ENCODE results near the gene PYGL.
"Not testable (repeated sequence)": the region's sequence is repeated elsewhere in the genome, so short reads cannot be mapped to it uniquely, and the experiment has no call there.

The PYGL gene

DNA sequence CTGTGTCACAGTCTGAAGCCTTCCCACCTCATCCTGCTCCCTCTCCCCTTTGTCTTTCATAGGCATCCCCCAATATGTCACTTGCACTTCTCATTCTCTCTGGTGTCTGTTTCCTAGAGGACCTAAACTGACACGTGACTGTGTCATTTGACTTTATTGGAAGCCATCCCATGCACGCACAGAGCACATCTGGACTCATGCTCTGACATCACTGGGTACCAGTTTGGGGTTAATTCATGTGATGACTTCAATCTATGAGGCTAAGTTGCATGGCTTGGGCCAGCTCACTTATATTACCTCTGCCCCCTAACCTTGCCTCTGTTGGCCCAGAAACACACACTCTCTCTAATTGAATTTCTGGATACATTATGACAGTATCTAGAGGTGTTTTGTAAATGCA, 21.5 kb downstream of the PYGL start:
- H3K27ac ChIP-seq, result no peak overlapping the region
- TF ChIP-seq, protein P1, sequence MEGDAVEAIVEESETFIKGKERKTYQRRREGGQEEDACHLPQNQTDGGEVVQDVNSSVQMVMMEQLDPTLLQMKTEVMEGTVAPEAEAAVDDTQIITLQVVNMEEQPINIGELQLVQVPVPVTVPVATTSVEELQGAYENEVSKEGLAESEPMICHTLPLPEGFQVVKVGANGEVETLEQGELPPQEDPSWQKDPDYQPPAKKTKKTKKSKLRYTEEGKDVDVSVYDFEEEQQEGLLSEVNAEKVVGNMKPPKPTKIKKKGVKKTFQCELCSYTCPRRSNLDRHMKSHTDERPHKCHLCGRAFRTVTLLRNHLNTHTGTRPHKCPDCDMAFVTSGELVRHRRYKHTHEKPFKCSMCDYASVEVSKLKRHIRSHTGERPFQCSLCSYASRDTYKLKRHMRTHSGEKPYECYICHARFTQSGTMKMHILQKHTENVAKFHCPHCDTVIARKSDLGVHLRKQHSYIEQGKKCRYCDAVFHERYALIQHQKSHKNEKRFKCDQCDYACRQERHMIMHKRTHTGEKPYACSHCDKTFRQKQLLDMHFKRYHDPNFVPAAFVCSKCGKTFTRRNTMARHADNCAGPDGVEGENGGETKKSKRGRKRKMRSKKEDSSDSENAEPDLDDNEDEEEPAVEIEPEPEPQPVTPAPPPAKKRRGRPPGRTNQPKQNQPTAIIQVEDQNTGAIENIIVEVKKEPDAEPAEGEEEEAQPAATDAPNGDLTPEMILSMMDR (conservative IDR thresholded peaks at IDR 0.05), result no peak

DNA sequence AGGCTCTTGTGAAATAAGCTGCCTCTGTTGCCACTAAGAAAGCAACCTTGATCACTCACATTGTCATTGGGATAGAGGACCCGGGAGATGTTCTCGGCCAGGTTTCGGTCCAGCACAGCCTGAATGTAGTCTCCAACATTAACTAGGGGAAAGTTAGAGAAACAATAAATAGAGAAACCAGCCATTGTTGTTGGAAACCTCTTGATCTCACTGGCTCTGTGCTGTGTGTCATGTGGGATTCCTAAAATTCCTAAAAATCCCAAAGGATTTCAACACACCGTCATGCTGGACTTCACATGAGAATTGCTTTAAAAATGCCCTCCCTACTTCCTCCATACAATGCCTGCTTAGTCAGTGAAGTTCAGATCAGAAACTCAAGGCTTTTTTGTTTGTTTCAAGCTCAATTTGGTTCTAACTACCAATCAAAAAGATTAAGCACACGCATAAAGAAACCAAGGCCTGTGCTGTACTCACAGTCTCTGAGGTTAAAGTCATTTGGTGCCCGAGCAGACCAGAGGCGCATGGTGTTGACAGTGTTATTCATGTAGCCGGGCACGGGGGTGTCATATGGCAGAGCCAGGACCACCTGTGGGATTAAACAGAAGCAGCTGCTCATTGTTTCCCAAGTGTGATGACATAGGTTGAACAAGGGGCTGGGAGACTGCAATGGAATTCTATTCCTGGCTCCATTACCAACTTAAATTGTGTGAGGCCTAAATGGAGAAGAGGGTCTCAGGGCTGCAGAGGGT, 23.6 kb downstream of the PYGL start:
- H3K27ac ChIP-seq, result no peak overlapping the region
- TF ChIP-seq, protein P1 (conservative IDR thresholded peaks at IDR 0.05), result no peak

DNA sequence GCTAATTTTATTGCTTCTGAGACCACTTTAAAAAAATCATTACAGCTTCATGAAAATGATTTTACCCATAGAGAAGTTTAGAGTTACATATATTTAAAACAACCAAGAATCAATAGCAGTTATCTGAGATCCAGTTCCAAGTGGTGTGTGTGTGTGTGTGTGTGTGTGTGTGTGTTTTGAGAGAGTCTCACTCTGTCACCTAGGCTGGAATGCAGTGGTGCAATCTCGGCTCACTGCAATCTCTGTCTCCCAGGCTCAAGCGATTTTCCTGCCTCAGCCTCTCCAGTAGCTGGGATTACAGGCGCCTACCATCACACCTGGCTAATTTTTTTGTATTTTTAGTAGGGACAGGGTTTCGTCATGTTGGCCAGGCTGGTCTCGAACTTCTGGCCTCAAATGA, 24.8 kb downstream of the PYGL start:
- H3K27ac ChIP-seq, result not testable (repeated sequence)

DNA sequence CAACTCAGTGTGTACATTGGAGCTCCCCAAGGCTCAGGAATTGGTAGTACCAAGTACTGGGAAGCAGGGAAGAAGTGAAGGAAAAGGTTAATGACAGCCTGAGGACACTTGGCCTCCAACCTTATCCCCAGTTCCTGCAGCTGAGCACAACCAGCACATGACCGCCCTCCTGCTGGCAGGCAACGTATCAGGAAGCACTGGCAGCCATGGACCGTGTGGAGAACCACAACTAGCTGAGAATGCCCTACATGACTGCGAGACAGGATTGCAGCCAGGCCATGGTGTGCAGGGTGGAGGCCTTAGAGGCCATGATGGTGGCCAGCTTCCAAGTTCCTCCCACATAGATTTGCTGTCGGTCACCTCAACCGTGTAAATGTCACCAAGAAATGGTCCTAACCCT, 26.8 kb downstream of the PYGL start:
- no peak overlapping the region for H3K27ac ChIP-seq
- TF ChIP-seq, protein P1 (conservative IDR thresholded peaks at IDR 0.05), result no peak

DNA sequence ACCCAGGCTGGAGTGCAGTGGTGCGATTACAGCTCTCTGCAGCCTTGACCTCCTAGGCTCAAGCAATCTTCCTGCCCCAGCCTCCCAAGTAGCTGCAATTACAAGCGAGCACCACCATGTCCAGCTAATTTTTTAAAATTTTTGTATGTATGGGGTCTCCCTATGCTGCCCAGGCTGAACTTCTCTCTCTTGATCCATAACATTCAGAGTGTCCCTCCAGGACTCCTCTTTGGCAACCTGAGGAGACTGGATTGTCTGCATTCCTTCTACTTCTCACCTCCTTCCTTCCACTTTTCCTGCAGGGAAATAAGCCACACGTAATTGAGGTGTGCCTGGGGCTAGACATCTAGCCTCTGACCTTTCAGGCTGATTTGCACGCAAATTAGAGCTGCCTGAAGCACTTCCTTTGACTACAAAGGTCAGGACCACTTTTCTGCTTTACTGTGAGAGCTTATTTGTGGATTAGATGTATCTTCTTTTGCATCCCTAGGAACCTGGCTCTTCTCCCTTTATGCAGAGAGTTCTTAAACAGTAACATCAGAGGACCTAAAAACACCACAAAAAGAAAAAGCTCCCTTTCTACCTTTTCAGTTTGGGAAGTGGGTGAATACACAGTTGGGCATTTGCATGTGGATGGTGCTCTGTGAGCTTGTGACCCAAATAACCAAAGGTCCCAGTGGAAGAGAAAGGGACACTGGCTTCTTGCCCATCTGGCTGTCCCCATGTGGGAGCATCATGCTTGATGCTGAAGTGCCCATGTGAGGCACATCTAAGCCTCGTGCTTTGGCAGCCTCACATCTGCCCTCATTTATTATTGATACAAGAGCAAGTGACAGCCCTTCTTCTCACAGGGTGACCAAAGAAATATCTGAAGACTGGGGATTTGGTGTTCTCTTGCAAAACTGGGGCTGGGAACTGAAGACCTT, 33.5 kb downstream of the PYGL start:
- TF ChIP-seq, protein P1 (conservative IDR thresholded peaks at IDR 0.05), result no peak
- no peak overlapping the region for H3K27ac ChIP-seq

DNA sequence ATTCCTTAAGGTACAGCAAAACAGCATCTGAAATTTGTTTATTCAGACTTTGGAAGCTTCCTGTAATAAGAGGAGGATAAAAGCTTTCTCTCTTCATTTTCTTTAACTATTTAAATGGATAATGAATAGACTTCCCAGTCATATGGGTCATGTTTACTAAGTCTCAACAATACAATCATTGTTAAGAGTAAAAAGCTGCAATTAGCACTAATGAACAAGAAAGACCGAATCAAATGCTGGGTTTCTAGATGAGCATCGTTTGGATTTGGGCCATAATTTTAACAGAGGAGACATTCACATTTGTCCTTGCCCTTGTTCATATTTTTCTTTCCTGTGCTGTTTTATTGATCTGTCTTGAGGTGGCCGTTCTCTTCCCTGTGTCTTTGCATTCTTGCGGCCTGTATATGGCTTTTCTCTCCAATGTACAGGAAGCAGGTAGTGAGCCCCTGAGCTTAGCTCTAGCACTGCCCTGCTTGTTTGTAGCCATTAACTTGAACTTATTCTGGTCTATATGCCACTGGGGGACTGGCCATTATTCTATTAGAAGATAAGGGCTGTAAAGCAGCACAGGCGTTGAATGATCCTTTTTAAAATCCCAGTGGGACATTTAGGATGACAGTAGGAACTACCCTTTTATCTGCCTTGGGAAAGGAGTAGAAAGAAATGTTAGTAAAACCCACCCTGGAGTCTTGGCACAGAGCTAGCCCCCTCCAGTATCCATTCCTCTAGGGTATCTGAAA, 37.8 kb downstream of the PYGL start:
- no peak overlapping the region for H3K27ac ChIP-seq
- TF ChIP-seq, protein P1 (conservative IDR thresholded peaks at IDR 0.05), result no peak

DNA sequence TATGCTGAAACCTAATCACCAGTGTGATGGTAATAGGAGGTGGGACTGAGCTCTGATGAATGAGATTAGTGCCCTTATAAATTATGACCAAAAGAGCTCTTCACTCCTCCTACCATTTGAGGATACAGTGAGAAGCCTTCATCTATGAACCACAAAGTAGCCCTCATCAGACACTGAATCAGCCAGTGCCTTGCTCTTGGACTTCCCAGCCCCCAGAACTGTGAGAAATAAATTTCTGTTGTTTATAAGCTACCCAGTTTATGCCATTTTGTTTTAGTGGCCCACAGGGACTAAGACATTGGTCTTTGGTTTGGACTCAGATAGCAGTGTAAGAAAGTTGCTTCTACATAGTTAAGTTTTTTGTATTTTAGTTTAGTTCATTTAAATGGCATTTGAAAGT, 39.6 kb downstream of the PYGL start:
- TF ChIP-seq, protein P1 (conservative IDR thresholded peaks at IDR 0.05), result no peak
- no peak overlapping the region for H3K27ac ChIP-seq
